Activated CD8-positive, alpha-beta T cell treated with anti-CD3 and anti-CD28 coated beads for 36 hours (primary cell): Measurements from ENCODE around the gene C19orf12. TPM values are rescaled to one million over a fixed set of nuclear protein-coding genes. Genes with fewer than 3 reads are reported as not detected.
A peak's percentile ranks its signal among the peaks of the same experiment; 100 is the strongest.

Source experiments
- ATAC-seq: fragments of 200-7000 bp; cut with Tn5 transposase; one replicate; pipeline ENCODE4 v1.10.0; 2021; ENCODE audit warnings: mild to moderate bottlenecking, moderate library complexity
- CTCF ChIA-PET: fragments of 350-600 bp; sonication (Branson Sonifier 250); formaldehyde crosslinking; loops from one replicate; lab custom pipeline; 2021; ENCODE audit warnings: antibody characterized with exemption; lab: Charles Lee
- POLR2A ChIA-PET: fragments of 350-600 bp; sonication (Branson Sonifier 250); formaldehyde crosslinking; loops from one replicate; lab custom pipeline; 2021; ENCODE audit warnings: antibody characterized with exemption; lab: Charles Lee
- DNase-seq: peaks from one replicate; pipeline ENCODE4 v3.0.0-alpha.2; 2020
- H3K27ac Mint-ChIP-seq: one replicate; pipeline ENCODE4 v1.8.0; 2021; ENCODE audit warnings: mild to moderate bottlenecking, mixed read lengths
- H3K27me3 Mint-ChIP-seq: one replicate; pipeline ENCODE4 v1.8.0; 2021; ENCODE audit warnings: mixed read lengths
- H3K36me3 Mint-ChIP-seq: one replicate; pipeline ENCODE4 v1.8.0; 2021; ENCODE audit warnings: low read depth, mixed read lengths
- H3K4me1 Mint-ChIP-seq: one replicate; pipeline ENCODE4 v1.8.0; 2021; ENCODE audit warnings: low read depth, mixed read lengths
- H3K4me3 Mint-ChIP-seq: one replicate; pipeline ENCODE4 v1.8.0; 2021; ENCODE audit warnings: mild to moderate bottlenecking, moderate library complexity, mixed read lengths
- H3K9me3 Mint-ChIP-seq: one replicate; pipeline ENCODE4 v1.8.0; 2021; ENCODE audit warnings: mixed read lengths
- intact Hi-C: fragments of 100-400 bp; cut with micrococcal nuclease; formaldehyde crosslinking; loops from one replicate; pipeline ENCODE4 v1.10.0; 2022
- total RNA-seq, 2 experiments: library from RNA; stranded (reverse); gene quantifications; one replicate each; pipeline ENCODE4 v1.2.3, GENCODE V29; 2021
- TF ChIP-seq, protein P1 (sequence below): fragments of 200-600 bp; IDR thresholded peaks from one replicate; pipeline ENCODE4 v1.8.0; 2022; ENCODE audit warnings: antibody characterized with exemption, mild to moderate bottlenecking

C19orf12 gene
- total RNA-seq, 2 experiments from 2014 or later = 33.3 to 36.6 TPM

DNA sequence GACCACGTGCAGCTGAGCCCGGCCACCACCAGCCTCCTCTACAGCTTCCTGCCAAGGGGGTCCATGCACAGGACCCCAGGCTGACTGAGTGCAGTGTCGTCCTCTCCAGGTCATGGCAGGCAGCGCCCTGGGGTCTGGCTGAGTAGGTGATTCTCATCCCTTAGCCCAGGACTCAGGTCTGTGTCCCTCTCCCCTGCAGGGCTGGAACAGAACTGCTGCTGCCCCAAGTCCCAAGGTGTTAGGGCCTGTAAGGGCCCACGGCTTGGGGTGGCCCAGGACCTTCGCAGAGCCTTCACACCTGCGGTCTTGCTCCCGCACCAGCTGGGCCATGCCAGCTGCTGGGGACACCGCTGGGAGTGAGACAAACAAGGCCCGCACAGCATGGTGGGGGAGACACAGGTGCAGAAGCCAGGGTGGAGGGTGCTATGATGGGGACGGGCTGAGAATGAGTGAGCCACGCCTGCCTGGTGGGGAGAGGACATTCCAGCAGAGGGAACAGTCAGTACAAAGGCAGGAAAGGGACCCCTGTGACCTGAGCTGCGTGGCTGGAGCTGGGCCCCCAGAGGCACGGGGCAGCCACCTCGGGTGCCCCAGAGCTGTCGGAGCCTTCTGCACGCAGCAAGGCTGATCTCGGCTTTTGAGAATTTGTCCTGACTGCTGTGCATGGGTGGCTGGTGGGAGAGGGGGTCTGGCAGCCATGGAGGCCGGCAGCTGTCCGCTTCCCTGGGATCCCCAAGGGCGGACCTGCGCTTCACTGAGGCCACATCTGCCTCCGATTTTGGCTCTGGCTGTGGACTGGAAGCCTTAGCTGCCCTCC is 37.9 kb downstream of the C19orf12 start:
- Mint-ChIP-seq H3K36me3 (peaks cover 34% of the 10 kb centered on the region), H3K9me3 (no peaks in the 10 kb centered on the region), H3K27ac (peak overlapping the region; percentile 63), H3K4me3 (no peak overlapping the region), H3K4me1 (peaks cover 88% of the 10 kb centered on the region), H3K27me3 (no peaks in the 10 kb centered on the region)
- CTCF ChIA-PET = interaction anchor here (0.7 to 5.2 kb wide), 10 partner anchors 8 to 77 kb away, joined by 3 to 30 read pairs (median 4); partner anchors contain the start of gene PLEKHF1
- ATAC-seq (no peak), DNase-seq (peak; percentile 33)
- POLR2A ChIA-PET = interaction anchor here (0.7 to 8.7 kb wide), 8 partner anchors 11 to 71 kb away, joined by 3 to 59 read pairs (median 4); partner anchors contain the start of genes PLEKHF1 and POP4
- TF ChIP-seq, protein P1, sequence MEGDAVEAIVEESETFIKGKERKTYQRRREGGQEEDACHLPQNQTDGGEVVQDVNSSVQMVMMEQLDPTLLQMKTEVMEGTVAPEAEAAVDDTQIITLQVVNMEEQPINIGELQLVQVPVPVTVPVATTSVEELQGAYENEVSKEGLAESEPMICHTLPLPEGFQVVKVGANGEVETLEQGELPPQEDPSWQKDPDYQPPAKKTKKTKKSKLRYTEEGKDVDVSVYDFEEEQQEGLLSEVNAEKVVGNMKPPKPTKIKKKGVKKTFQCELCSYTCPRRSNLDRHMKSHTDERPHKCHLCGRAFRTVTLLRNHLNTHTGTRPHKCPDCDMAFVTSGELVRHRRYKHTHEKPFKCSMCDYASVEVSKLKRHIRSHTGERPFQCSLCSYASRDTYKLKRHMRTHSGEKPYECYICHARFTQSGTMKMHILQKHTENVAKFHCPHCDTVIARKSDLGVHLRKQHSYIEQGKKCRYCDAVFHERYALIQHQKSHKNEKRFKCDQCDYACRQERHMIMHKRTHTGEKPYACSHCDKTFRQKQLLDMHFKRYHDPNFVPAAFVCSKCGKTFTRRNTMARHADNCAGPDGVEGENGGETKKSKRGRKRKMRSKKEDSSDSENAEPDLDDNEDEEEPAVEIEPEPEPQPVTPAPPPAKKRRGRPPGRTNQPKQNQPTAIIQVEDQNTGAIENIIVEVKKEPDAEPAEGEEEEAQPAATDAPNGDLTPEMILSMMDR = peak; percentile 42
- intact Hi-C loops = no loop called here

DNA sequence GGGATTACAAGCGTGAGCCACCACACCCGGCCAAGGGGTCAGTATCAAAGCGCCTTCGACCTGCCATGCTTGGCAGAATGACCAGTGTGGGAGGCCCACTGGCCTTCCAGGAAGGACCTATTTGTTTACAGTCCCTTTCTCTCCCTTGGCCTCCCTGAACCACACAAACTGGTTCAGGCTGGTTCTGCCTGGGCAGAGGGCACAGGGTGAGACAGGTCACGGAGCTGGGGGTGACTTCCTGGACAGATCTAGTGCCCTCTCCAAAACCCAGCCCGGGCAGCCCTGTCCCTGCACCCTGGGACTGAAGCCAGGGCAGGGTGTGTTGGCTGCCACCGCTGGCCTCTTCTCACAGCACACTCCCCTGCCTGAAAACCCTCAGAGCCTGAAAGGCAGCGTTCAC is 38.5 kb downstream of the C19orf12 start:
- intact Hi-C loops = no loop called here
- no peaks in the 10 kb centered on the region for H3K9me3 Mint-ChIP-seq
- TF ChIP-seq, protein P1 = no peak
- H3K27ac Mint-ChIP-seq = peak overlapping the region; percentile 63
- ATAC-seq (no peak), DNase-seq (no peak)
- ChIA-PET CTCF (interaction anchor here (0.7 to 5.2 kb wide), 5 partner anchors 9 to 66 kb away, joined by 3 to 30 read pairs (median 13); partner anchors contain the start of gene PLEKHF1), POLR2A (interaction anchor here (1.2 to 8.7 kb wide), 5 partner anchors 10 to 71 kb away, joined by 3 to 59 read pairs (median 5); partner anchors contain the start of genes PLEKHF1 and POP4)
- peaks cover 89% of the 10 kb centered on the region for H3K4me1 Mint-ChIP-seq
- no peaks in the 10 kb centered on the region for H3K27me3 Mint-ChIP-seq
- H3K4me3 Mint-ChIP-seq = no peak overlapping the region
- H3K36me3 Mint-ChIP-seq = peaks cover 38% of the 10 kb centered on the region

DNA sequence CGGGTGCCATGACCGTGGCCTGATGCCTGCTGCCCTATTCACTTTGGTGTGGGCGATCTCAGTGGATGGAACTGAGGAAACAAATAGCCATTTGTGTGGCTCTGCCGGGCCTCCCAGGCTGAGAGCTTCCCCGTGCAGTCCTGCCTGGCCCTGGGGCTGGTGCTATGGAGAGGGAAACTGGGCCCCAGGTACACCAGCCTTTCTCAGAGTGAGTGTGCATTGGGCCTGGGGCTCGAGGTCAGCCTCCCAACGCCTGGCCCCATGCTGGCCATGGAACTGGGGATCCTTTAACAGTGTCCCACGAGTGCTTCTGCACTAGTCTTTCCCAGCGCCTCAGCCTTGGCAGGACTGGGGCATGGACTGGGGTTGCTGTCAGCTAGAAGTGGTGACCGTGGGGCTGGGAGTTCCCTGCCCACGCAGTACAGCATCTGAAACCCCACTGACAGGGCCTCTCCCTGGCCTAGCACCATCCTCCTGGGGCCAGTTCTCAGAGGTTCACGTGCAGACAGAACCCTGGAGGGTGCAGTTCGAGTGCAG is 39.3 kb downstream of the C19orf12 start:
- ATAC-seq (no peak), DNase-seq (peak; percentile 26)
- CTCF ChIA-PET = interaction anchor here (5.2 to 5.5 kb wide), 2 partner anchors 9 to 65 kb away, joined by 30 to 49 read pairs; partner anchors contain the start of gene PLEKHF1
- Mint-ChIP-seq H3K4me1 (peaks cover 89% of the 10 kb centered on the region), H3K27me3 (no peaks in the 10 kb centered on the region), H3K36me3 (peaks cover 46% of the 10 kb centered on the region), H3K9me3 (no peaks in the 10 kb centered on the region), H3K27ac (peak overlapping the region; percentile 70), H3K4me3 (no peak overlapping the region)
- POLR2A ChIA-PET = interaction anchor here (1.6 to 8.7 kb wide), 3 partner anchors 9 to 40 kb away, joined by 4 to 59 read pairs (median 5); partner anchors contain the start of gene PLEKHF1
- intact Hi-C loops = no loop called here
- TF ChIP-seq, protein P1 = no peak

DNA sequence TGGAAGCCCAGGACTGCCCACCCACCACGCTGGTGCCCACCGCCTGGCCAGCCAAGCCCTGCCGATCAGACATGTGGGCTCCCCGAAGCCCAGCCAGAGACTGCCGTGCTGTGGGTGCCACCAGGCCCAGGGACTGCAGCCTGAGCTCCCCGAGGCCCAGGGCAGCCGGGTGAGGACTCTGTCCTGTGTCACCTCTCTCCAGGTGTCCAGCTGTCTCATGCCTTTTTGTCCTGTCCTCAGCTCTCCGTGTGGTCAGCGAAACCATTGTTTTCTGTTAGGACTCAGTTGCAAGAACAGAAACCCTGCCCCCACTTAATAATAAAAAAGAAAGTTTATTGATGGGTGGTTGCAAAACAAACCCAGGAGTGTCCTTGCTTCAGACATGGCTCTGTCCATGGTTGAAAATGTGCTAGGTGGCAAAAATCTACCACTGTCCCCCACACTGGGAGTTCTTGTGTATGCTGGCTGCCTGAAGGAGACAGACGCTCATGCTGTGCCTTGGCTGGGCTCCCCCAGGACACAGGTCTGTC is 39.9 kb downstream of the C19orf12 start:
- peak overlapping the region; percentile 70 for H3K27ac Mint-ChIP-seq
- no peak overlapping the region for H3K4me3 Mint-ChIP-seq
- CTCF ChIA-PET = interaction anchor here (1.2 to 5.5 kb wide), 3 partner anchors 9 to 64 kb away, joined by 3 to 49 read pairs (median 30); partner anchors contain the start of gene PLEKHF1
- TF ChIP-seq, protein P1 = no peak
- no peak for ATAC-seq
- DNase-seq = no peak
- H3K4me1 Mint-ChIP-seq = peaks cover 89% of the 10 kb centered on the region
- POLR2A ChIA-PET = interaction anchor here (1.6 to 8.7 kb wide), 2 partner anchors 9 to 38 kb away, joined by 4 to 59 read pairs; partner anchors contain the start of gene PLEKHF1
- H3K9me3 Mint-ChIP-seq = no peaks in the 10 kb centered on the region
- intact Hi-C loops = no loop called here
- H3K36me3 Mint-ChIP-seq = peaks cover 52% of the 10 kb centered on the region
- no peaks in the 10 kb centered on the region for H3K27me3 Mint-ChIP-seq
